GM23248 (cell line): Measurements from ENCODE around the gene RPUSD2.

Experiments used
- EZH2 ChIP-seq: fragments of 200-600 bp; sonication (generic); IDR thresholded peaks from 2 replicates; pipeline ENCODE4 v1.6.1; 2018; ENCODE audit warnings: antibody characterized with exemption, mild to moderate bottlenecking; ENCODE audit not compliant: insufficient read depth, poor library complexity, severe bottlenecking
- EZH2phosphoT487 ChIP-seq: fragments of 200-600 bp; sonication (generic); IDR thresholded peaks from 2 replicates; pipeline ENCODE4 v1.6.1; 2018; ENCODE audit warnings: antibody characterized with exemption, moderate library complexity, mild to moderate bottlenecking, low read depth; ENCODE audit not compliant: insufficient read depth

GRCh38 chr15:40525855-40526254 lies 43.2 kb upstream of the RPUSD2 start:
- no peak for TF ChIP-seq EZH2
- TF ChIP-seq EZH2phosphoT487 = no peak
